ENCODE results near the gene FCRLB. TPM values are rescaled to one million over a fixed set of nuclear protein-coding genes. Genes with fewer than 3 reads are reported as not detected.
"Not testable (repeated sequence)": the region's sequence is repeated elsewhere in the genome, so short reads cannot be mapped to it uniquely, and the experiment has no call there.

FCRLB gene
- total RNA-seq, 1 experiment from 2014 or later, result 17.0 TPM

DNA sequence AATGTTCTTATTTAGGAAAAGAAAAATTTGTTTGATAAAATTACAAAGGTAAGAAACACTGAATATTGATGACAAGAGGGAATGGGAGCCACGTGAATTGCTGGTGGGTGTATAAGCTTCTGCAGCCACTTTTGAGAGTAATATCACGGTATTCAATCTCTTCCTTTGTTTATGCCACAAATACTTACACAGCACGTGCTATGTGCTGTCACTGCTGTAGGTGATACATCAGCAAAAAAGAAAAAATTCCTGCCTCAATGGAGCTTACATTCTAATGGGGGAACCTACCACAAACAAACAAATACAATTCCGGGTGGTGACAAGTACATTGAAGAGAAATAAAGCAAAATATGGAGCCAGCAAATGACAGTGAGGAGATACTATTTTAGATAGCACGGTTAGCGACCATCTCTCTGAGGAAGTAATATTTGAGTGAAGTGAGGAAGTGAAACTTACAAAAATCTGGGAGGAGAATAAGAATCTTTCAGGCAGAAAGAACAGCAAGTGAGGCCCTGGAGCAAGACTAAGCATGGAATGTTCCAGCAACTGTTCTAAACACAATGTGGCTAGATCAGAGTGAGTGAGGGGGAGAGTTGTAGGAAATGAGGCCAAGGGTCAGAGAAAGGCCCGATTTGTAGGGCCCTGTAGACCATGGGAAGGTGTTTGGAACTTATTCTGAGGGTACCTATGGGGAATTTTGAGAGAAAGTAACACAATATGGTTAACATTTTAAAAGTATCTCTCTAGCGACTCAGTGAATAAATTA, 2.6 kb upstream of the FCRLB start:
- no peak for DNase-seq (ENCODE audit: low read depth)

- no peak for DNase-seq (ENCODE audit: low read depth)
Measured at GRCh38 chr1:161719325-161719611, 2.1 kb upstream of the FCRLB start.

GRCh38 chr1:161720422-161720821, 922 bp upstream of the FCRLB start:
- DNase-seq (ENCODE audit: low read depth), result no peak

DNA sequence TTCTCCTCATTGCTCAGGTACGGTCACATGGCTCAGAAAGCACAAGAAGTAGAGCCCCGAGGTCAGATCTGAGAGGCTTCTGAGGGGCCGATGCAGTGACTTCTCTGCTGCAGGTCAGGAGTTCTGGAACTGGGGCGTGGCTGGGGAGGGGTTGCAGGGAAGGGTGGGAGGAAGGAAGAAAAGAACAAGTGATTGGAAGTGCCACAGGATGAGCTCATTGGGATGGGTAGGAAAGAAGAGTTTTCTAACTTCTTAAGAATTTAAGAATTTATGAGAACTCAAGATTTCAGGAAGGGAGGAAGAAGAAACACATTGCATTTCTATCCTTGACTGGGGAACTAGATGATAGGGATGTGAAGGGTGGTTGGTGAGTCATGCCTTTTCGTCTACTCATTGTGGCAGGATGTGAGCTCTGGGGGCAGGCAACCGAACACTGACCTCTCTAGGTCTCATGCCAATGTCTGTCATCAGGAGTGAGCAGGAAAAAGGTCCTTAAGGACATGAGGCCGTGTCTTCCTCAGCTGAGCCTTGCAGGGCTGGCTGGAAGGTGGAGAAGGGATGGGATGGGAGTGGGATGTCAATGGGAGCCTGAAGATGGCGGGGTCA, 497 bp downstream of the FCRLB start:
- DNase-seq (ENCODE audit: low read depth), result peak; percentile 97

- no peak for DNase-seq (ENCODE audit: low read depth)
Measured at GRCh38 chr1:161722406-161722805, 1.1 kb downstream of the FCRLB start.

GRCh38 chr1:161723459-161724141, 2.3 kb downstream of the FCRLB start:
- DNase-seq (ENCODE audit: low read depth), result no peak

DNA sequence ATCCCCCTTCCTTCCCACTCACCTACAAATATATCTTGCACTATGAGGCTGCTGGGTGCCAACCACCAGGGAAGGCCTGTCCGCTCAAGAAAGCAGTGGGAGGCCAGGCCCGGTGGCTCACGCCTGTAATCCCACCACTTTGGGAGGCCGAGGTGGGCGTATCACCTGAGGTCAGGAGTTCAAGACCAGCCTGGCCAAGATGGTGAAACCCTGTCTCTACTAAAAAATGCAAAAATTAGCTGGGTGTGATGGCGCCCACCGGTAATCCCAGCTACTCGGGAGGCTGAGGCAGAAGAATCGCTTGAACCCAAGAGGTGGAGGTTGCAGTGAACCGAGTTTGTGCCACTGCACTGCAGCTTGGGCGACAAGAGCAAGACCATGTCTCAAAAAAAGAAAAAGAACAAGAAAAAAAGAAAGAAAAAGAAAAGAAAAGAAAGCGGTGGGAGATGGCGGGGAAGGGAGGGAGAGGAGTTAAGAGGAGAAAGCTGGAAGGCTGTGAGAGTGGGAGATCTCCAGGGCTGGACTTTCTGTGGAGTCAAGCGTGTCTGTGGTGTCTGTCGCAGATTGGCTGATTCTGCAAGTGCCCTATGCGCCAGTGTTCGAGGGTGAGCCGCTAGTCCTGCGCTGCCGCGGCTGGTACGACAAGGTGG, 4.0 kb downstream of the FCRLB start:
- DNase-seq (ENCODE audit: low read depth), result not testable (repeated sequence)

DNA sequence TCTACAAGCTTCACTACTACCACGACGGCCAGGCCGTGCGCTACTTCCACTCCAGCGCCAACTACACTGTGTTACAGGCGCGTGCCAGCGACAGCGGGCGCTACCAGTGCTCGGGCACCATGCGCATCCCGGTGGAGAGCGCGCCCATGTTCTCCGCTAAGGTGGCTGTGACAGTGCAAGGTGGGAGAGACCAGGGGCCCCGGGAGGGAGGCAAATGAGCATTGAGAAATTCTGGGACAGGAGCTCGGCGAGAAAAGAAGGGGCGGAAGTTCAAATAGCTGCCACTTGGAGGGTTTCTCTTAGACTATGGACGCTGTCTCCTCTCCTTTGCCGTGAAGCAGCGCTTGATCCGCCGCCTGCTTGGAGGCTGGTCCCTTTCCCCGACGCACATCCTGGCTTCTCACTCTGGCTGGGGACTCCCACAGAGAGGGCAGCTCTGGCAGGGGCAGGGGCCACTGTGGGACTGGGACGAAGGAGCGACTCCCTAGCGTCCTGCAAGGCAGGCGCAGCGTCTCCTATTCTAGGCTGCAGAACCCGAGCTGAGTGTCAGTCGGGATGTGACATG, 4.6 kb downstream of the FCRLB start:
- DNase-seq (ENCODE audit: low read depth), result peak; percentile 44

GRCh38 chr1:161726473-161727255, 5.3 kb downstream of the FCRLB start:
- peak; percentile 71 for DNase-seq (ENCODE audit: low read depth)

- DNase-seq (ENCODE audit: low read depth), result peak; percentile 59
Measured at GRCh38 chr1:161727256-161727924, 6.0 kb downstream of the FCRLB start.

GRCh38 chr1:161728376-161729226, 7.3 kb downstream of the FCRLB start:
- no peak for DNase-seq (ENCODE audit: low read depth)

- DNase-seq (ENCODE audit: low read depth), result peak; percentile 91
Measured at GRCh38 chr1:161730050-161730564, 8.8 kb downstream of the FCRLB start.

DNA sequence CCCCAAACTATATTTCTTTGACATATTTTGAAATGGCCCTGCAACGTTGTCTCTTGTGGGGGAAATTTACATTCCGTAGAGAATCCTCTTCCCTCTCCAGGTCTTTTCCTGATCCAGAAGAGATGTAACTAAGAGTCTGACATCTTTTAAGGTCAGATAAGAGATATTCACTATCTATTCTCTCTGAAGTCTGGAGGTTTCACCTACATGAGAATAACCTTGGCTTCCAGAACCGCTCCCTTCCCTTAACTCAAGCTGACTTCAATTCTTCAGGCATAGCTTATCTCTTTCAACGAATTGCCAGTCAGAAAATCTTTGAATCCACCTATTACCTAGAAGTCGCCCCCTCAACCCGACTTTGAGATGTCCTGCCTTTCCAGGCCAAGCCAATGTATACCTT, 9.9 kb downstream of the FCRLB start:
- DNase-seq (ENCODE audit: low read depth), result no peak

DNA sequence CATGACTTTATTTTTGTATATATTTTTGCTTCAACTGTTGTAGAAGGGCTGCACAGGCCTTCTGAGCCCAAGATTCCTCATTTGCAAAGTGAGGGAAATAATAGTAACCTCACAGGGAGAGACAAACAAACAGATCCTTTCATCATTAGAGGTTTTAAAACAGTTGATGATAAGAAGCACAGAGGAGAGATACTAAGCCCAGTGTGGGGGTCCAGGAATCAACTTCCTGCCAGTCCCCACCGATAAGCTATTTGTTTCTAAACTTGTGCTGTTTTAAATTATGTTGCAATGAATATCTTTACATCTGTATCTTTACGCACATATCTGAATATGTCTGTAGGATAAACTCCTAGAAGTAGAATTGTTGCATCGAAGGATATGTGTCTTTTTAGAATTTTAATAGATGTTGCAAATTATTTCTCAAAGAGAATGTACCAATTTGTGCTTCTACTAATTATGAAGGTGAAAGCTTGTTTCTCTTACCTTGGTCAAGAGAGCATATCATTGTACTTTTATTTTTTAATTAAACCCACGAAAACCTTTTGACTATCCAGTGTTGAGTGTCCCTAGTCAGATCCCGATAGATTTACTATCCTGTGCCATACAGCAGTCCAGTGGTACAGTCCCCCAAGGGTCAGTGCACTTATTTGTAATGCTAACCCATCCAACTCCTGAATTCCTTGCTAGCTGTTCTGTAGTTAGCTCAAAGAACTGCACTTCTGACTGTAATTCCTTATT, 10.8 kb downstream of the FCRLB start:
- DNase-seq (ENCODE audit: low read depth), result no peak

- peak; percentile 88 for DNase-seq (ENCODE audit: low read depth)
Measured at GRCh38 chr1:161733526-161733925, 12.2 kb downstream of the FCRLB start.

DNA sequence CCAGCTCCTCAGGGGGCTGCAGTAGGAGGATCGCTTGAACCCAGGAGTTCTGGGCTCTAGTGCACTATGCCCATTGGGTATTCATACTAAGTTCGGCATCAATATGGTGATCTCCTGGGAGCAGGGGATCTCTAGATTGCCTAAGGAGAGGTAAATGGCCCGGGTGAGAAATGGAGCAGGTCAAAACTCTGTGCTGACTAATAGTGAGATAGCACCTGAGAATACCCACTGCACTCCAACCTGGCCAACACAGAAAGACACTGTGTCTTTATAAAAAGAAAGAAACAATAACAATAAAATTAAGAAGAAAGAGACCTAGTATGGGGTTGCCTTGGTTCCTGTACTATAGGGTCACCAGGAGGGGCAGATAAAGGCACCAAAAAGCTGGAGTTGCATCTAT, 14.5 kb downstream of the FCRLB start:
- DNase-seq (ENCODE audit: low read depth), result no peak

DNA sequence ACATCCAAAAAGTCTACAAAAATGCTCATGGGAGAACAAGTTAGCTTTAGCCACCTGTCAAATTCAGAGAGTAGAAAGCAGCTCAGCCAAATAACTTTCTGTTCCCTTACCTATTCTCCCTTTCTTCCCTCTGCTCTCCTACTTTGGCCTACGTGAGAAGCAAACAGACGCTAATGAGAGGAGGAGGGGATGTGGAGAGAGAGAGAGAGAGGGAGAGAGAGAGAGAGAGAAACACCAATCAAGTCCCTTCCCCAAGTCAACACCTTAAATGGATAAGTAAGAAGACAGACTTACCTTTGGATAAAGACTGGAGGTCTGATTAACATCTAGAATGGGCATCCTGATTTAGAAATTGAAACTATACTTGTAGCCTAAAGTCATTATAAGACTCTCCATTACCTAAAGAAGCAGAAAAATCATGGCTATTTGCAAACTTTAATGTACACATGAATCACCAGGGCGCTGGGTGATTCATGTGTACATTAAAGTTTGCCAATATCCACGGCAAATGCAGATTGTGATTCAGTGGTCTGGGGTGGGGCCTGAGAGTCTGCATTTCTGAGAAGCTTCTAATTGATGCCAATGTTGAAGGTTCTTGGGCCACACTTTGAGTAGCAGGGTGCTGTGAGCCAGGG, 15.1 kb downstream of the FCRLB start:
- peak; percentile 78 for DNase-seq (ENCODE audit: low read depth)

- DNase-seq (ENCODE audit: low read depth), result no peak
Measured at GRCh38 chr1:161737625-161738024, 16.3 kb downstream of the FCRLB start.

Measured in HT1080 (cell line).